Activated T-cell treated with anti-CD3 and anti-CD28 coated beads, Interleukin-2, amount 50 U/mL, for 1 hour (primary cell): ENCODE results near the gene MAP2K1.
A peak's percentile ranks its signal among the peaks of the same experiment; 100 is the strongest.
"Not testable (repeated sequence)": the region's sequence is repeated elsewhere in the genome, so short reads cannot be mapped to it uniquely, and the experiment has no call there.

Experiments used
- DNase-seq: peaks from one replicate; pipeline ENCODE4 v3.0.0-alpha.2; 2020

MAP2K1 gene

GRCh38 chr15:66425837-66426236 is 39.1 kb downstream of the MAP2K1 start:
- no peak for DNase-seq

DNA sequence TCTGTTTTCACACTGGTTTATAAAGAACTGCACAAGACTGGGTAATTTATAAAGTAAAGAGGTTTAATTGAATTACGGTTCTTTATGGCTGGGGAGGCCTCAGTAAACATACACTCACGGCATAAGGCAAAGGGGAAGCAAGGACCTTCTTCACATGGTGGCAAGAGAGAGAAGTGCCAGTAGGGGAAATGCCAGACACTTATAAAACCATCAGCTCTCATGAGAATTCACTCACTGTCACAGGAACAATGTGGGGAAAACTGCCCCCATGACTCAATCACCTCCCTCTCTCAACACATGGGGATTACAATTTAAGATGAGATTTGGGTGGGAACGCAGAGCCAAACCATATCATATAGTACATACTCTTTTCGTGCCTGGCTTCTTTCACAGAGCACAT is 42.4 kb downstream of the MAP2K1 start:
- DNase-seq, result no peak

DNA sequence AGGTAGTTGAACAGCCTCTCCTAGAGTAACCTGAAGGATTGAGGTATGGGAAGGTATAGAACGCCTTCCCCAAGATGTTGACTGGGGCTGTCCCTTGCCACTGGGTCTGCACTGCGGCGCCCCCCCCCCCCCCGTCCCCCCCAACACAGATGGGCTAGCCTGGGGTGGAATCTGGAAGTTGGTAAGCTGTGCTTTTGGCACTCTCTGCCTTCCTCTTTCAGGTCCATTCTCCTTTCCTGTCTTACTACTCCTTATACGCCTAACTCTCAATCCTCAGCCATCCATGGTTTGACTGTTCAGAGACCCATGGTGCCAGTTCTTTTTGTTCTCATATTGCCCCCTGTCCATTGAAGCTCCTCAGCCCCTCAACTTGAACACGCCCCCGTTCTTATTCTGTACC is 42.8 kb downstream of the MAP2K1 start:
- no peak for DNase-seq

DNA sequence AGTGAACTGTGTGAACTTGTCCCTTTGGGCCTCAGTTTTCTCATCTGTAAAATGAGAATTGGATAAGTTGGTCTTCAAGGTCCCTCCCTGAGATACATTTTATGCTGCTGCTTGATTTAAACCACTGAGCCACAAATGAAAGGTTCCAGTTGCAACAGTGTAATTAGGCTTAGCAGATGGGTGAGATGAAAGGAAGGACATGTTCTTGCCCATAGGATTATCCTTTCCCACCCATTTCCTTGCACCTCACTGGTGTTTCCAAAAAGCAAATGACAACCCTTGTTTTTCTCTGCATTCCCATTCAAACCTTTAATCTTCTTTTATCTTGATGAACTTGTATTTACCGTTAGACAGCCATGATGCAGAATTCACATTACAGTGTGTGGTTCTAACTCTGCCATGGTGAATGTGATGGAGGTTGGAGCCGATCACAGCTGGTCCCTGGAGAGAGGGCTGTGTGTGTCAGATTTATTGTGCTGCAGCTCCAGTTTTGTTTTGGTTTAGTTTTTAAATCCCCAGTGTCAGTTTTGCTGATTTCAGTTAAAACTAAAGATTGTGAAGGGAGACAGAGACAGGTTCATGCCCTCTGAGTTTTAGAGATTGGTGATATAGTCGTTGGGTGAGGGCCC is 44.0 kb downstream of the MAP2K1 start:
- no peak for DNase-seq

DNA sequence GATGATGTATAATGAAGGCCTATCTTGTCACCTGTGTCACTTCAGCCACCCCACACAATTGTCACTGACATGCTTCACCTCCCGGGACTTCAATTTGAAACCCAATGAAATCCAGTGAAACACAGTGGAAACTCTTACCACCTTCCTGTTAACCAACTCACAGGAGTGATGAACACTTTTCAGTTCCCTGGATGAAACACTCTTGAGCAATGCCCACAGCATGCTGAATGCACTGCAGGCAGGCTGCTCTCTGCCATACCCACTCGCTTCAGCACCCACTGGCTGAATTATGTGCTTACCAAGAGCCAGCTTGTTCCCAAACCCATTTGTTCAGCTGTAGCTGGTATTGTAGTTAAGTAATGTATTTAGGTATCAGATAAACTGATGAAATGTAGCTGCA is 47.0 kb downstream of the MAP2K1 start:
- DNase-seq, result no peak

GRCh38 chr15:66440501-66440900 is 53.8 kb downstream of the MAP2K1 start:
- no peak for DNase-seq

GRCh38 chr15:66452420-66452819 is 65.7 kb downstream of the MAP2K1 start:
- DNase-seq, result no peak

DNA sequence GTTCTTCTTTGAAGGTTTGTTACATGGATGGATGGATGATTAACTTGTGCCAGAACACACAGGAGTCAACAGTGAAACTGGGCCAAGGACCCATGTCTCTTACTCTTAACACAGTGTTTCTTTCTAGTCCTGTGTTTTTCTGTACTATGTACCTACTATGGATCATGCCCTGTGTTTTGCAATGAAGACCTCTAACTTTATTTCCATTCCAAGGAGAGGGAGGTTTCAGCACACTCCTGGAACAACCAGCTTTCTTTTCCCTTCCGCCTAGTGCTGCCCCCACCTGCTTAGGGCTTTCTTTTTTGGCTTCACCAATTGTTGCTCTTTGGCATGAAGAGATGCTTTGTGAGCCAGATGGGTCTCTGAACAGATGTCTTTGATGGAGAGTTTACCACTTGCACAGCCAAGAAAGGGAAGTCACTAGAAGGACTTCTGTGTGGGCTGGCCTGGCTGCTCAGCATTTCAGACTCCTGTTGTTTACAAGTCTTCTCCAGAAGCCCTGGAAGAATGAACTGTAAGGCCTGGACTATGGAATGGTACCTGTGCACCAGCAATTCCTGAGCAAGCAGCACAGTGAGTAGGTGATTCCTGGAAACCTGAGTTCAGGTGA is 66.4 kb downstream of the MAP2K1 start:
- DNase-seq, result no peak

- DNase-seq, result no peak
Observed at GRCh38 chr15:66454143-66454542, 67.4 kb downstream of the MAP2K1 start.

DNA sequence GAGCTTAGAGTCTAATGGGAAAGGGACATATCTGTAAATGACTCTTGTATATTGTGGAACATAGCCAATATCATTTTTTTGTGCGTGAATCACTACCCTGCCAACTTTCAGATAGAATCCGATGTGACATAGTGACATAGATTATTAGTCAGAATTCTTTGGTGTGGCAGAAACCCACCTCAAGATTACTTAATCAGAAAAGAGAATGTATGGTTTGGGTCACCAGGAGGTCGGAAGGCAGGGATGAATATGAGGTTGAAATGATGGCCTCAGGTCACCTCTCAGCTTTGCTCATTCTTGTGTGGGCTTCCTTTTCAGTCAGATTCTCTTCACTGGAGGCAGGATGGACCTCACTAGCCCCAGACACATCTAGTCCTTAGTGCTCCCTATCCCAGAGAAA is 69.5 kb downstream of the MAP2K1 start:
- no peak for DNase-seq

DNA sequence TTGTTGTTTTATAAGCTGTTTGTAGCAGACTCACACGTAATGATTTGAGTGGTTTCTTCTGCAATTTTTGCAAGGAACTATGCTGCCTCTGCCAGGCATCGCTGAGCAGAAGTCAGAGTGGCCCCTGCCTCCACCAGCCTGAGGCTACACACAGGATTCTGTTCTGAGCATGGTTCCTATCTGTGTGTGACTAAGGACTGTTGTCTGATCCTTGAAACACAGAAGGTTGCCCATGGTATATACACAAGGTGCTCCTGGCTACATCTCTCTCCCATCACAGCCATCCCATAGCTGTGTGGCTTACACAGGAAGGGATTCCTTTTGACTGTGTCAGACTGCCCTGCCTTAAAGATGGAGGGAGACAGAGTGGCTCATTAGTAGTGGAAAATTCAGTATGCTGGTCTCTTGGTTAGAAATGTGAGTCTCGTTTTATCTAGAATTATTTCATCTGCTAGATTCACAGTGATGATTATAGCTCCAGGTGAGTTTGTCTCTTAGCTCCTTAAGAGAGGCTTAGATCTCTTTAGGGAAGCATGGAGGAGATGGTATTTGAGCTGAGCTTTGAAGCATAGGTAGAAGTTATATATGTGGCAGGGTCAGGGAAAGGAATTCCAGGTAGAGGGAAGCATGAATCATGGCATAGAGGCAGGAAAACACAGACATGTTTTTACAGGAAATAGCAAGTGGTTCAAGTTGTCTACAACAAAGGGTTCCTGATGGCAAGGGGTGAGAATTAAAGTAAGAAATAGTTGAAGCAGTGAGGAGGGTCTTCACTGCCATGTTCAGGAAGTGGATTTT is 73.3 kb downstream of the MAP2K1 start:
- no peak for DNase-seq

GRCh38 chr15:66461294-66461693 is 74.6 kb downstream of the MAP2K1 start:
- not testable (repeated sequence) for DNase-seq

DNA sequence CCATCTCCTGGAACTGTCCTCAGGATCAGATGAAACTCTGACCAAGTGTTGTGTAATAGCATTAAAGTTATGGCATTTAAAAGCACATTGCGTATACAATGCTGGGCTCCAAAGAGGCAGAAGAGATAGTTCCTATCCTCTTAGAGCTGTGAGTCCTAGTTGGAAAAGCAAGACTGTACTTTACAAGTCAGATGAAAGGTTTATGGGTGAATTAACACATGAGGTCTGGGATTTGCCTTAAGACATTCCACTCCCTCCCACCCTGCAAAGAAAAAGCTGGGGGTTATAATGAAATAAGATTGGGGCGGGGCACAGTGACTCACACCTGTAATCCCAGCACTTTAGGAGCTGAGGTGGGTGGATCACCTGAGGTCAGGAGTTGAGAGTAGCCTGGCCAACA is 75.2 kb downstream of the MAP2K1 start:
- DNase-seq, result no peak

DNA sequence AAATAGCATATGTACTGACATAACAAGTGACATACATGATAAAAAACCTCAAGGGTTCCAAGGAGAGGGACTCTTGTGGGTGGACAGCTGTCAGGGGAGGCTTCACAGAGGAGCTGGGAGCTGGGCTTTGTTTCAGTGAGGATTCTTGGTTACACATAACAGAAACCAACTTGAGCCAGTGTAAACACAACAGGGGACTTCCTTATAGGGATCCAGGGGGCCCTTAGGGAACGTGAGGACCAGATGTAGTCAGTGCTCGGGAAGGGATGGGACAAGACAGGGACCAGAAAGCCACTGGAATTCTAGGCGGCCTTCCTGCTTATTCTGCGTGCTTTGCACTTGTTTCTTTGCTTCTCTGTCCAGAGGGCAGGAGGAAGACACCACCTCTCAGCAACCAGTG is 75.9 kb downstream of the MAP2K1 start:
- no peak for DNase-seq

GRCh38 chr15:66465294-66465693 is 78.6 kb downstream of the MAP2K1 start:
- DNase-seq, result not testable (repeated sequence)

GRCh38 chr15:66467162-66468040 is 80.7 kb downstream of the MAP2K1 start:
- not testable (repeated sequence) for DNase-seq

GRCh38 chr15:66470825-66471224 is 84.1 kb downstream of the MAP2K1 start:
- DNase-seq, result not testable (repeated sequence)

DNA sequence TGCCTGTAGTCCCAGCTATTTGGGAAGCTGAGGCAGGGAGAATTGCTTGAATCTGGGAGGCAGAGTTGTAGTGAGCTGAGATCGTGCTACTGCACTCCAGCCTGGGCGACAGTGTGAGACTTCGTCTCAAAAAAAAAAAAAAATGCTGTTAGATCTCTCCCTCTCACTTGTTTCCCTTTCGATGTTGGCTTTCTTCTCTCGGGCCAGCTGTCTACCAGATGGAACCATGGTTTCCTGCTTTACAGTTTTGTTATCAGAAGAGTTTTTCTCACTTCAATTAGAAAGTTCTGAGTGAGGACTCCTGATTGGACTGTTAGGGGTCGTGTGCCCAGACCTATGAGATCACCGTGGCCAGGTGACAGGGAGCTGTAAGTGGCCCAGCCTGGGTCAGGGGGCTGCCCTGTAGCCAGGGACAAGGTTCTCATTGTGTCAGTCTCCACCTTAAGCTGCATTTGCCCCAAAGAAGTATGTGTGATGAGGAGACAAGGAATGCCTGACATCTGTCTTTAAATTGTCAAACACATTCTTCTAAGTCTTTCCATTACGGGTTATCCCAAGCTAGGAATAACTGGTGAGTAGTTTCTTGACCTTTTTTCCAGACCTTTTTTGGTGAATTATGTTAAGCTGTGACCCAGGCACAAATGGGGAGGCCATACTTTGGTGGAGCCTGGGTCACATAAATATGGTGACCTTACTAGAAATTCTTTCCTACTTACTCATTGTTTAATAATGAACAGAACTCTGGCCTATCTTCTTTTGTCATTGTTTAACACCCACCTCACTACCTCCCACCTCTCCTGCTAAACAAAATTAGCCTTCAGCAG is 85.7 kb downstream of the MAP2K1 start:
- DNase-seq, result peak; percentile 41

- no peak for DNase-seq
Observed at GRCh38 chr15:66474135-66474534, 87.4 kb downstream of the MAP2K1 start.

DNA sequence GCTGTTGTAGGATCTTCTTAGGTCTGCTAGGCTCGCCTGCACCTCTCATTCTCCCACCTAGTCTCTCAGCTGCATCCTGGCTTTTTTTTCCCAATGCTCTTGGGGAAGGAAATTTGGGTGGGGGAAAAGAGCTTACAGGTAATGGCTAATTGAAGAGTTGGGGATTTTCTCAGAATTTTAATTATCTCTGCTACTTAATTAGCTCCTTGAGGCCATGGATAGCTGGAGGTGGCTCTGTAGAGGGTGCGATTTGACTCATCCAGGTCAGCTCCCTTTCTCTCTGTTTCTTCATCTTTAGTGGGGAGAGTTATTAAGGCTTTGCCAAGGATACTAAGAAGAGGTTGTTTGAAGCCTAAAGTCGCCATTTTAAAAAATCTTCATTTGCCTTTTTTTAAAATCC is 88.3 kb downstream of the MAP2K1 start:
- no peak for DNase-seq

GRCh38 chr15:66476535-66476934 is 89.8 kb downstream of the MAP2K1 start:
- no peak for DNase-seq

GRCh38 chr15:66477011-66477410 is 90.3 kb downstream of the MAP2K1 start:
- no peak for DNase-seq
